HUES6 (cell line): ENCODE results near the gene SEPTIN5.

ENCODE experiments used
- H3K27ac ChIP-seq: 2 replicates; pipeline ENCODE4 v1.7.0; 2013; ENCODE audit warnings: low read depth, mild to moderate bottlenecking, low read length, inconsistent platforms
- H3K27me3 ChIP-seq: 2 replicates; pipeline ENCODE4 v1.6.1; 2013; ENCODE audit warnings: low read length; ENCODE audit not compliant: control insufficient read depth, insufficient read depth
- H3K36me3 ChIP-seq: 2 replicates; pipeline ENCODE4 v1.6.1; 2013; ENCODE audit warnings: low read length; ENCODE audit not compliant: control insufficient read depth, insufficient read depth
- H3K4me1 ChIP-seq: 2 replicates; pipeline ENCODE4 v1.6.1; 2013; ENCODE audit warnings: low read length; ENCODE audit not compliant: control insufficient read depth, insufficient read depth
- H3K4me3 ChIP-seq: 2 replicates; pipeline ENCODE4 v1.5.1; 2013; ENCODE audit warnings: low read depth, low read length
- H3K9ac ChIP-seq: one replicate; pipeline ENCODE4 v1.6.1; 2013; ENCODE audit warnings: mild to moderate bottlenecking, low read length
- H3K9me3 ChIP-seq: 2 replicates; pipeline ENCODE4 v1.6.1; 2013; ENCODE audit warnings: low read depth, low read length; ENCODE audit not compliant: control insufficient read depth, insufficient read depth

SEPTIN5 gene

DNA sequence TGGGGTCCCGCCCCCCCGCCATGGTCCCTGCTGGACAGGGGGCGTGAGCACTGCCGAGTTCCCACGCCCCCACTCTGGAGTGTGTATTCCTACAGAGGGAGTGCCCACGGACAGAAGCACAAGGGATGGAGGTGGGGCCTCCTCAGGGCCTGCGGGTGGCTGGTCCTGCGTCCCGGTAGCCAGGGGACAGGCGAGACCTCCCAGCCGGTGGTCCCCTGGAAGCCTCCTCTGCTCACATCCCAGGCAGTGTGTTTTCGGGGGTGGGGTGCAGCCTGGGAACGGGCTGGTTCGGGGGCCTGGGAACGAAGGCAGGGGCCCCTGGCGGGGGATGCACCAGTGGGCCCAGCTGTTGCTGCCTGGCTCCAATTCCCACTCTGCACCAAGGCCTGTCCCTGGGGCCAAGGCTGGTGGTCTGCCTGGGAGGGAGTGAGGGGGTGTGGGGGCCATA is 25.2 kb downstream of the SEPTIN5 start:
- Histone ChIP-seq H3K4me3 (no peak overlapping the region), H3K27me3 (peaks cover 7% of the 10 kb centered on the region; the same call in 1 of the 2 replicates), H3K9me3 (no peaks in the 10 kb centered on the region), H3K4me1 (peaks cover 5% of the 10 kb centered on the region; the same call in 1 of the 2 replicates), H3K36me3 (no peaks in the 10 kb centered on the region), H3K27ac (no peak overlapping the region), H3K9ac (no peak overlapping the region)

DNA sequence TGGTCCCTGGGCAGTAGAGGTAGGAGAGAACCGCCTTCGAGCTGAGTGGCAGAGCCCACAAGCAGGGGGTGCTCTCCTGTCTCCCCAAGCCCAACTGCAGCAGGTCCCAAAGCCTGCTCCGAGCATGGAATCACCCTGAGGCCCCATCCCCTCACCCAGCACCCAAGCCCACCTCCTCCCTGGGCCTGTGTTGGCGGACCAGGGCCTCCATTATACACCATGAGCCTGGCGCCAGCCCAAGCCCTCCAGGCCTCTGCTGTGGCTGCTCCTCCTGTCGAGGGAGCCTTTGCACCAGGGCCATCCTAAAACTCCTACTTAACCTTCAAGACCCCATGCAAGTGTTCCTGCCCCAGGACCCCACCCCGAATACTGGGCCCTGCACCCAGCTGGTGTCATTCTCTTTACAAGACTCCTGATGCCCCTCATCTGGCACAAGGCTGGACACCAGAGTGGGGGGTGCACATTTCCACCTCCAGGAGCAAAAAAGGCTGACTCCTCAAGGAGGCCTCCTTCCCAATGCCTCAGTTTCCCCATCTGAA is 25.7 kb downstream of the SEPTIN5 start:
- H3K4me3 ChIP-seq = no peak overlapping the region
- no peaks in the 10 kb centered on the region for H3K36me3 ChIP-seq
- no peaks in the 10 kb centered on the region for H3K9me3 ChIP-seq
- H3K9ac ChIP-seq = no peak overlapping the region
- peaks cover 6% of the 10 kb centered on the region; the same call in 1 of the 2 replicates for H3K4me1 ChIP-seq
- H3K27ac ChIP-seq = no peak overlapping the region
- H3K27me3 ChIP-seq = peaks cover 5% of the 10 kb centered on the region; the same call in 1 of the 2 replicates

DNA sequence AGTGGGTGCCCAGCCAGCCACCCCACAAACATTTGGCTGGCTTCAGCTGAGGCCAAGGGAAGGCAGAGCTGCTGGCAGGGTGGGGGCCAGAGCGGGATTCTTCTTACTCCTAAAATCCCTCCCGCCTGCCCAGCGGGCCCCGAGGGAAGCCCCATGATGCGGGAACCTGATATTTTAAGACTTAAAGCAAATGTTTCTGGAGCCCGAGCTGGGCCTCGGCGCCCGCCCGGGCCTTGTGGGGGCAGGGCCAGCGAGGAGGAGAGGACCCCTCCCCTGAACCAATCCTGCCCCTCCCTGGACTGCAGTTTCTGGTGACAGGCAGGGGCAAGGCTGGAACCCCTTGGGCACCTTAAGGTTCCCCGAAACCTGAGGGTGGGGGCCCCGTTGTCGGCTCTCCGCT is 26.3 kb downstream of the SEPTIN5 start:
- H3K4me1 ChIP-seq = peaks cover 12% of the 10 kb centered on the region; the same call in 1 of the 2 replicates
- H3K9ac ChIP-seq = no peak overlapping the region
- no peaks in the 10 kb centered on the region for H3K9me3 ChIP-seq
- H3K27ac ChIP-seq = no peak overlapping the region
- no peaks in the 10 kb centered on the region for H3K36me3 ChIP-seq
- no peaks in the 10 kb centered on the region for H3K27me3 ChIP-seq
- H3K4me3 ChIP-seq = no peak overlapping the region

DNA sequence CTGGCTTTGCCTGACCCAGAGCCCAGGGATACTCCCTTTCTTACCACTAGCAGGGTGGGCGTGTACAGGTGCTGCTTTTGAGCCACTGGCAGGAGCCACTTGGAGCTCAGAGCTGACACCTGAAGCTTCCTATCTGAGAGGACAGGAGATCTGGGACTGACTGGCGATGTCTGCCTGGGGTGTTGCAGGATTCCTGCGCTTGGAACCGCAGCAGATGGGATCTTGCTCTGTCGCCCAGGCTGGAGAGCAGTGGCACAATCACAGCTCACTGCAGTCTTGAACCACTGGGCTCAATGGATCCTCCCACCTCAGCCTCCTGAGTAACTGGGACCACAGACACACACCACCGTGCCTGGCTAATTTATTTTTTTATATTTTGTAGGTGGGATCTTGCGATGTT is 26.8 kb downstream of the SEPTIN5 start:
- Histone ChIP-seq H3K4me1 (peaks cover 16% of the 10 kb centered on the region; the same call in 1 of the 2 replicates), H3K9ac (no peak overlapping the region), H3K4me3 (no peak overlapping the region), H3K36me3 (no peaks in the 10 kb centered on the region), H3K27me3 (no peaks in the 10 kb centered on the region), H3K9me3 (no peaks in the 10 kb centered on the region), H3K27ac (no peak overlapping the region)

DNA sequence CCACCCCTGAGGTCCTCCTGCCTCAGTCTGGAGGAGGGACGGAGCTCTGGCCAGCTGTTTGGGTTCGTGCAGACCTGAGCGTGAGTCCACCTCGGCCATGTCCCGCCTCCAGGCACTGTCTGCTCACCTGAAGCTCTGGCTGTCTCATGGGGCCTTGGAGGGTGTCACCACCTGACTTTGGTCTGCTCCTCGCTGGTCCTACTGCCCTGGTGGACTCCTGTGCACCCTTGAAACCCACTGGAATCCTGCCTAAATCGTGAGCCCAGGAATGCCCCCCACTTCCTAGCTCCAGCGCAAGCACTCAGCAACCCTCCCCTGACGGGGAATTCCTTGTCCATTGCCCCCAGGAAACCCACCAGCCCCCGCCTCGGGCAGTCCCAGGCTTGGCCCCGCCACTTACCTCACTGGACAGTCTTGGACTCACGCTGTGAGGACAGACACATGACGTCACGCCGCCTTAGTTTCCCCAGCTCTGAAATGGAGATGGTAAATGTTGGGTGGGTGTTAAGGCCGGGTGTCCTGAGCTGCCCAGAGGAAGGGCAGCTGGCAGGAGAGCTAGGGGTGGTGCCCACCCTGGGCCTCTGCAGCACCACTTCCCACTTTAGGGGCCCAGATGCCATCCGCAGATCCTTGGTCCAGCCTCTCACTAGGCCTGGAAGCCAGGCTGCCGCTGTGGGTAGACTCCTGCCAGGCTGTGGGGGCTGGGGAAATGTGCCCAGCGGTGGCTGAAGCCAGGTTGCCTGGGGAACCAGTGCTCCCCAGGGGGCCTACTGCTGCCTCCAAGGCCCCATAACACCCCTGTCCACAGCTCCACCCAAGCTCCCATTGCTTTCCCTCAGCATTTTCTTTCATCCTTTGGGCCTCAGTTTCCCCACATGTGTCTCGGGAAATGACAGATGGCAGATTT is 28.1 kb downstream of the SEPTIN5 start:
- Histone ChIP-seq H3K9ac (no peak overlapping the region), H3K4me1 (peaks cover 22% of the 10 kb centered on the region; the same call in 1 of the 2 replicates), H3K27ac (no peak overlapping the region), H3K36me3 (no peaks in the 10 kb centered on the region), H3K27me3 (no peaks in the 10 kb centered on the region), H3K9me3 (no peaks in the 10 kb centered on the region), H3K4me3 (no peak overlapping the region)

DNA sequence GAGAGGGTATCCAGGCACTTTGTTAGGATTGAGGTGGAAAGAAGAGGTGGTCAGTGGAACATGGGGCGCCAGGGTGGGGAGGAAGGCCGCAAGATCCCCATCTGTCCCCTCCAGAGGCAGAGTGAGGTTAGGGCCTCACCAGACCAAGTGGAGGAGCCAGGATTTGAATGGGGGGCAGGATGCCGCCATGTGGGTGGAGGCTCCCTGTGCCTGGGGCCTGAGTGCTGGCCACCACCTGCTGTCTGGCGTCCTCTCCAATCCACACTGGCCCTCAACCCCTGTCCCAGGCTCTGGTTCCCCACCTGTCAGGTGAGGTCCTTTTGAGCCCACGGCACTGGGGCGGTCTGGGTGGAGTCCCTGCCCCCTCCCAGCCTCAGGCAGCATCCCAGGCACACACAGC is 28.8 kb downstream of the SEPTIN5 start:
- Histone ChIP-seq H3K27me3 (no peaks in the 10 kb centered on the region), H3K27ac (no peak overlapping the region), H3K4me3 (no peak overlapping the region), H3K9ac (no peak overlapping the region), H3K9me3 (no peaks in the 10 kb centered on the region), H3K4me1 (peaks cover 22% of the 10 kb centered on the region; the same call in 1 of the 2 replicates), H3K36me3 (no peaks in the 10 kb centered on the region)

DNA sequence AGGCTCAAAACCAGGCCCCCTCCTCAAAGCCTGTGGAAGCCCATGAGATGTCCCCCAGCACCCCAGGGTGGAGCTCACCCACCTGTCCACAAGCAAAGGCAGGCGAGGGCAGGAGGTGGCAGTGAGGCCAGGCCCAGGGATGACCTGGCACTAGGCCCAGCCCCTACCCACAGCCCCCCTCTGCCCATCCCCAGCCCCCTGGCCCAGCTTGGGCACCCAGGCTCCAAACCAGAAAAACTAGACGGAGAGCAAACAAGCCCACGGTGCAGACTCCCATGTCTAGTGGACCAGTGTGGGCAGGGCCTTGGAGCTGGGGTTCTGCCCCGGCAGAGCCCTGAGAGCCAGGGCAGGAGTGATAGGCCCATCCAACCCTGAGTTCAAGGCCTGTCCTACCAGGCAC is 29.3 kb downstream of the SEPTIN5 start:
- no peak overlapping the region for H3K4me3 ChIP-seq
- no peak overlapping the region for H3K9ac ChIP-seq
- H3K9me3 ChIP-seq = no peaks in the 10 kb centered on the region
- H3K27me3 ChIP-seq = peaks cover 2% of the 10 kb centered on the region; the same call in 1 of the 2 replicates
- H3K4me1 ChIP-seq = peaks cover 24% of the 10 kb centered on the region; the same call in 1 of the 2 replicates
- H3K36me3 ChIP-seq = no peaks in the 10 kb centered on the region
- no peak overlapping the region for H3K27ac ChIP-seq

DNA sequence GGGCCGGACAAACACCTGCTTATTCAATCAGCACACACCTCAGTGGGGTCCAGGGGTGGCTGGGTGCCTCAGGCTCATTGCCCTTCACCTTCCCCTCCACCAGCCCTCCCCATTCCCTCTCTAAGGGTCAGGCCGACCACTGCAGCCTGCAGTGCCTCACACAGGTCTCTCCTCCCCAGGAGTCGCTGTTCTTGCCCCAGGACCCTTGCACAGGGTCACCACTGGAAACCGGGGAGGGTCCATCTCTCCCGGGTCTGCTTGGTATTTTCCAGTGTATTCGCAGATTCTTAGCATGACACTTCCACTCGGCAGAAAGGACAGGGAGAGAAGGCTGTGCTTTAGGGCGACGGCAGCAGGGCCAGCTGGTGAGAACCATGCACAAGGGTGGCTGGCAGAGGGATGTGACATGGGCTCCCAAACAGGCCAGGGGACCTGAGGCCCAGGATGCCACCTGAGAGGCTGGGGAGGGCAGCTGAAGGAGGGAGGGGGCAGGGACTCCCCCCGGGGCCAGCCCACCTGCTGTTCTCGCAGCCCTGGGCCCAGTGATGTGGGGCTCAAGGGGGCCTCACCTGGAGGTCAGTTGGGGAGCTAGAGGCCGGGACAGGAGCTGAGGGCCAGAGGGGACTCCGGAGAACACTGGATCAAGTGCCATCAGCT is 30.2 kb downstream of the SEPTIN5 start:
- Histone ChIP-seq H3K9ac (no peak overlapping the region), H3K27ac (no peak overlapping the region), H3K27me3 (peaks cover 10% of the 10 kb centered on the region; the same call in 1 of the 2 replicates), H3K9me3 (no peaks in the 10 kb centered on the region), H3K36me3 (no peaks in the 10 kb centered on the region), H3K4me3 (no peak overlapping the region), H3K4me1 (peaks cover 24% of the 10 kb centered on the region; the same call in 1 of the 2 replicates)

DNA sequence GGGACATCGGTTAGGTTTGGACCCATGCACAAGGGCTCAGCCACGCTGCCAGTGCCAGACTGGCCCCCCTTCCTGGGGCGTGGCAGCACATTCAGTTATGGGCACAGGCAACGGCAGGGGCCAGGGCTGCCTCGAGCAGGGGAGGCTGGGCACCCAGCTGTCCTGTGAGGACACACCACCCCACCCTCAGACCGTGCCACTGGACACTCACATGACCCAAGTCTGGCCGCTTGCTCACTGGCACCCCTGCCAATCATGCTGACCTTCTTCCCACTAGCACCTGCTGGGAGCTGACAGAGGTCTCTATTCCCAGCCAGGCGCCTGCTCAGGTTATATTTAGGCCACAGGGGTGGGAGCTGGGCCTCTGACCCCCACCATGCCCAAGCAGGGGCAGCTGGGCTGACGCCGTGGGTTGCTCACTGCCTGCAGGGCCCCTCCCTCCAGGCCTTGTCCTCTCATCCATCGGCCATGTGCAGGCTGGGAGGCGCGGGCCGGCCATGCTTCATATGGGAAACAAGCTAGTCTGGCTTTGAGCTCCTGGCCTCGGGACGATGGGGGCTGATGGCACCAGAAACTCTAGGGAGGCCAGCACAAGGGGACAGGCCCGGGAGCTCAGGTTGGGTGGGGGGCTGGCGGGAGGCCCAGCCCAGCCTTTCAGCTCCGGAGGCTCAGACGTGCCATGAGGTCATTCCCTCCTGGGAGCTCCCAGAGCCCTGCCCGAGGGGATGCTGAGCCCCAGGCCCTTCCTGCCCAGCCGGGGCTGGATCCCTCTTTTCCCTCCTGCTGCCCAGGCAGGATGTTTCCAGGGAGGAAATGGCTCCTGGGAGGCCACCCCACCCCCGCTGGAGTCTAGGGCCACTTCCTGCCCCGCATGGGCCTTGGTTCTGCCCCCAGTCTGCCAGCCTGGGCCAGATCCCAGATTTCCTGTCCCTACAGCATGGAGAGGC is 31.1 kb downstream of the SEPTIN5 start:
- H3K27me3 ChIP-seq = peaks cover 10% of the 10 kb centered on the region; the same call in 1 of the 2 replicates
- H3K36me3 ChIP-seq = no peaks in the 10 kb centered on the region
- no peak overlapping the region for H3K27ac ChIP-seq
- H3K4me1 ChIP-seq = peaks cover 26% of the 10 kb centered on the region; the same call in 1 of the 2 replicates
- no peak overlapping the region for H3K4me3 ChIP-seq
- no peak overlapping the region for H3K9ac ChIP-seq
- H3K9me3 ChIP-seq = no peaks in the 10 kb centered on the region

DNA sequence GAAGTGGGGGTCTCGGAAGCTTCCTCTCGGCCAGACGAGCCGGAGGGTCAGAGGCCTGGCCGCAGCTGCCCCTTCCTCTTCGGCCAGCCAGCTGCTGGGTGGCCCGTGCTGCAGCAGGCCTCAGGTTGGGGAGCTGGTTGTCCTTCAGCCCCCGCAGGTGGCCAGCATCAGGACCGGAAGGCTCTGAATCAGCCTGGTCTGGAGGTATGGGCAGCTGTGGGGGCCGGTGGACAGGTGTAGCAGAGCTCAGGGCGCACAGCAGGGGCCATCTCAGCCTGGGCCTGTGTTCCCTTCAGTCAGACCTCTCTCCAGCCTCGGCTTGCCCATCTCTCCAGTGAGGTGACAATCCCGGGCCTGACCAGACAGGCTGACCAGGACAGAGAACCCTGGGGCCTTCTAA is 32.4 kb downstream of the SEPTIN5 start:
- Histone ChIP-seq H3K27me3 (peaks cover 15% of the 10 kb centered on the region), H3K36me3 (no peaks in the 10 kb centered on the region), H3K4me1 (peaks cover 31% of the 10 kb centered on the region; the same call in 1 of the 2 replicates), H3K9ac (no peak overlapping the region), H3K9me3 (no peaks in the 10 kb centered on the region), H3K4me3 (no peak overlapping the region), H3K27ac (no peak overlapping the region)
